ENCODE measurements around the gene PDXP.

GRCh38 chr22:37659897-37660708, 1.6 kb downstream of the PDXP start:
- TF ChIP-seq POLR2A (IDR thresholded peaks at IDR 0.05) (no peak), CTCF (IDR thresholded peaks at IDR 0.05) (no peak)
